GM19455 (cell line): ENCODE data around the gene SMOC2.
"Not testable (repeated sequence)": the region's sequence is repeated elsewhere in the genome, so short reads cannot be mapped to it uniquely, and the experiment has no call there.

Source experiments
- ATAC-seq: cut with Tn5 transposase; IDR thresholded peaks from one replicate; pipeline ENCODE4 v1.9.1; 2021; ENCODE audit not compliant: unreplicated experiment

The SMOC2 gene

GRCh38 chr6:168563656-168564055 lies 122.7 kb downstream of the SMOC2 start:
- no peak for ATAC-seq

- ATAC-seq: no peak
Observed at GRCh38 chr6:168565112-168565511, 124.1 kb downstream of the SMOC2 start.

- ATAC-seq: no peak
Observed at GRCh38 chr6:168570211-168570610, 129.2 kb downstream of the SMOC2 start.

- ATAC-seq: no peak
Observed at GRCh38 chr6:168571268-168571667, 130.3 kb downstream of the SMOC2 start.

GRCh38 chr6:168573276-168573835 lies 132.4 kb downstream of the SMOC2 start:
- not testable (repeated sequence) for ATAC-seq

- ATAC-seq: no peak
Observed at GRCh38 chr6:168574075-168574698, 133.2 kb downstream of the SMOC2 start.

- no peak for ATAC-seq
Observed at GRCh38 chr6:168574699-168575195, 133.8 kb downstream of the SMOC2 start.

GRCh38 chr6:168575346-168576098 lies 134.5 kb downstream of the SMOC2 start:
- ATAC-seq: no peak

GRCh38 chr6:168576388-168576787 lies 135.4 kb downstream of the SMOC2 start:
- ATAC-seq: no peak

- no peak for ATAC-seq
Observed at GRCh38 chr6:168577496-168577895, 136.5 kb downstream of the SMOC2 start.

- ATAC-seq: no peak
Observed at GRCh38 chr6:168578036-168578435, 137.1 kb downstream of the SMOC2 start.

GRCh38 chr6:168581236-168581635 lies 140.3 kb downstream of the SMOC2 start:
- ATAC-seq: no peak

GRCh38 chr6:168581706-168582105 lies 140.7 kb downstream of the SMOC2 start:
- no peak for ATAC-seq

GRCh38 chr6:168582571-168582981 lies 141.6 kb downstream of the SMOC2 start:
- no peak for ATAC-seq

- no peak for ATAC-seq
Observed at GRCh38 chr6:168583126-168583525, 142.1 kb downstream of the SMOC2 start.

- no peak for ATAC-seq
Observed at GRCh38 chr6:168583821-168584220, 142.8 kb downstream of the SMOC2 start.

GRCh38 chr6:168584249-168584648 lies 143.3 kb downstream of the SMOC2 start:
- ATAC-seq: no peak

GRCh38 chr6:168584671-168585070 lies 143.7 kb downstream of the SMOC2 start:
- no peak for ATAC-seq

- no peak for ATAC-seq
Observed at GRCh38 chr6:168585441-168585840, 144.5 kb downstream of the SMOC2 start.

- ATAC-seq: no peak
Observed at GRCh38 chr6:168589275-168589674, 148.3 kb downstream of the SMOC2 start.

- no peak for ATAC-seq
Observed at GRCh38 chr6:168590406-168590805, 149.4 kb downstream of the SMOC2 start.

GRCh38 chr6:168596344-168596743 lies 155.4 kb downstream of the SMOC2 start:
- ATAC-seq: no peak
